ENCODE measurements around the gene CMC1. TPM values are rescaled to one million over a fixed set of nuclear protein-coding genes. Genes with fewer than 3 reads are reported as not detected.

CMC1 gene
- total and polyA plus RNA-seq, 4 donors, result 17.6 to 35.6 (median 26.9) TPM

GRCh38 chr3:28250999-28251398, 9.6 kb downstream of the CMC1 start:
- Histone ChIP-seq H3K27ac (ENCODE audit: low read depth in 1 of 2, low read length in 1 of 2) (no peak overlapping the region), H3K4me3 (no peak overlapping the region), H3K27me3 (ENCODE audit: control insufficient read depth in 3 of 3, insufficient read depth in 3 of 3, low read length in 2 of 3) (no peaks in the 10 kb centered on the region), H3K36me3 (ENCODE audit: control insufficient read depth in 4 of 4, insufficient read depth in 4 of 4, low read length in 4 of 4) (peaks cover 0 to 2% (median 0%) of the 10 kb centered on the region in 4 donors), H3K9me3 (ENCODE audit: control insufficient read depth in 4 of 4, insufficient read depth in 3 of 4, low read length in 3 of 4) (no peaks in the 10 kb centered on the region), H3K9ac (ENCODE audit: insufficient read depth in 1 of 2, low read length in 2 of 2) (no peak overlapping the region), H3K4me1 (ENCODE audit: control insufficient read depth in 5 of 5, insufficient read depth in 5 of 5, low read length in 5 of 5) (peaks cover 0 to 8% (median 0%) of the 10 kb centered on the region in 5 donors)
- ATAC-seq (ENCODE audit: insufficient read depth, low FRiP score) (no peak), DNase-seq (no peak)
- no peak for TF ChIP-seq CTCF (IDR thresholded peaks at IDR 0.05; ENCODE audit: control extremely low read depth, extremely low read depth)
- 39 to 60% methylated on average over 3 of the region's 3 CpGs for WGBS, 2 donors

GRCh38 chr3:28252001-28252431, 10.6 kb downstream of the CMC1 start:
- ATAC-seq (ENCODE audit: insufficient read depth, low FRiP score) (no peak), DNase-seq (no peak)
- WGBS, 2 donors, result 42 to 77% methylated on average over 3 of the region's 3 CpGs
- H3K27ac ChIP-seq (ENCODE audit: low read depth in 1 of 2, low read length in 1 of 2), result no peak overlapping the region
- no peak overlapping the region for H3K9ac ChIP-seq (ENCODE audit: insufficient read depth in 1 of 2, low read length in 2 of 2)
- no peak overlapping the region for H3K4me3 ChIP-seq
- H3K4me1 ChIP-seq (ENCODE audit: control insufficient read depth in 5 of 5, insufficient read depth in 5 of 5, low read length in 5 of 5), result peaks cover 0 to 2% (median 0%) of the 10 kb centered on the region in 5 donors
- H3K36me3 ChIP-seq (ENCODE audit: control insufficient read depth in 4 of 4, insufficient read depth in 4 of 4, low read length in 4 of 4), result peaks cover 0 to 2% (median 0%) of the 10 kb centered on the region in 4 donors
- no peaks in the 10 kb centered on the region for H3K27me3 ChIP-seq (ENCODE audit: control insufficient read depth in 3 of 3, insufficient read depth in 3 of 3, low read length in 2 of 3)
- no peaks in the 10 kb centered on the region for H3K9me3 ChIP-seq (ENCODE audit: control insufficient read depth in 4 of 4, insufficient read depth in 3 of 4, low read length in 3 of 4)
- no peak for TF ChIP-seq CTCF (IDR thresholded peaks at IDR 0.05; ENCODE audit: control extremely low read depth, extremely low read depth)

- H3K36me3 ChIP-seq (ENCODE audit: control insufficient read depth in 4 of 4, insufficient read depth in 4 of 4, low read length in 4 of 4), result peaks cover 0 to 2% (median 0%) of the 10 kb centered on the region in 4 donors
- no peaks in the 10 kb centered on the region for H3K9me3 ChIP-seq (ENCODE audit: control insufficient read depth in 4 of 4, insufficient read depth in 3 of 4, low read length in 3 of 4)
- no peak for DNase-seq
- 81 to 91% methylated on average over 9 of the region's 9 CpGs for WGBS, 2 donors
- H3K27ac ChIP-seq (ENCODE audit: low read depth in 1 of 2, low read length in 1 of 2), result no peak overlapping the region
- no peak for ATAC-seq (ENCODE audit: insufficient read depth, low FRiP score)
- TF ChIP-seq CTCF (IDR thresholded peaks at IDR 0.05; ENCODE audit: control extremely low read depth, extremely low read depth), result no peak
- H3K9ac ChIP-seq (ENCODE audit: insufficient read depth in 1 of 2, low read length in 2 of 2), result no peak overlapping the region
- H3K27me3 ChIP-seq (ENCODE audit: control insufficient read depth in 3 of 3, insufficient read depth in 3 of 3, low read length in 2 of 3), result no peaks in the 10 kb centered on the region
- no peak overlapping the region for H3K4me3 ChIP-seq
- no peaks in the 10 kb centered on the region for H3K4me1 ChIP-seq (ENCODE audit: control insufficient read depth in 5 of 5, insufficient read depth in 5 of 5, low read length in 5 of 5)
Measured at GRCh38 chr3:28253040-28253715, 11.8 kb downstream of the CMC1 start.

- no peaks in the 10 kb centered on the region for H3K27me3 ChIP-seq (ENCODE audit: control insufficient read depth in 3 of 3, insufficient read depth in 3 of 3, low read length in 2 of 3)
- no peak overlapping the region for H3K4me3 ChIP-seq
- no peaks in the 10 kb centered on the region for H3K9me3 ChIP-seq (ENCODE audit: control insufficient read depth in 4 of 4, insufficient read depth in 3 of 4, low read length in 3 of 4)
- peaks cover 0 to 7% (median 0%) of the 10 kb centered on the region in 5 donors for H3K4me1 ChIP-seq (ENCODE audit: control insufficient read depth in 5 of 5, insufficient read depth in 5 of 5, low read length in 5 of 5)
- TF ChIP-seq CTCF (IDR thresholded peaks at IDR 0.05; ENCODE audit: control extremely low read depth, extremely low read depth), result no peak
- DNase-seq (no peak), ATAC-seq (ENCODE audit: insufficient read depth, low FRiP score) (no peak)
- no peak overlapping the region for H3K9ac ChIP-seq (ENCODE audit: insufficient read depth in 1 of 2, low read length in 2 of 2)
- peaks cover 0 to 2% (median 1%) of the 10 kb centered on the region in 4 donors for H3K36me3 ChIP-seq (ENCODE audit: control insufficient read depth in 4 of 4, insufficient read depth in 4 of 4, low read length in 4 of 4)
- no peak overlapping the region for H3K27ac ChIP-seq (ENCODE audit: low read depth in 1 of 2, low read length in 1 of 2)
Measured at GRCh38 chr3:28262001-28262400, 20.6 kb downstream of the CMC1 start.

Data from lung (tissue), 12 donors.